H1 (cell line): ENCODE measurements around the gene TRIM56. TPM values are rescaled to one million over a fixed set of nuclear protein-coding genes. Genes with fewer than 3 reads are reported as not detected.

Experiments
- ASH2L ChIP-seq: fragments of 200-600, 300-600 bp; sonication (generic); IDR thresholded peaks from one replicate; pipeline ENCODE4 v1.7.1; 2017; ENCODE audit warnings: low read length
- BCL11A ChIP-seq, 2 experiments: IDR thresholded peaks; one replicate each; pipeline ENCODE4 v1.6.1; 2011; ENCODE audit warnings: low read depth in 2 of 2, low read length in 2 of 2, mild to moderate bottlenecking in 2 of 2
- BRCA1 ChIP-seq: IDR thresholded peaks from 2 replicates; pipeline ENCODE4 v1.6.1; 2012; ENCODE audit warnings: low read depth, low read length, improper control_type of control experiment
- HDAC6 ChIP-seq: IDR thresholded peaks from one replicate; pipeline ENCODE4 v1.7.1; 2012; ENCODE audit warnings: low read depth, mild to moderate bottlenecking, inconsistent platforms, low read length, moderate library complexity
- RAD21 ChIP-seq, 2 experiments: IDR thresholded peaks in 1 of 2; conservative IDR thresholded peaks in 1 of 2; 2 replicates each; pipeline ENCODE4 v1.6.1; 2011; ENCODE audit warnings: low read depth in 2 of 2, low read length in 2 of 2, improper control_type of control experiment in 1 of 2, inconsistent platforms in 1 of 2, mild to moderate bottlenecking in 1 of 2, moderate library complexity in 1 of 2
- RNF2 ChIP-seq: fragments of 200-900, 300-1000 bp; sonication (generic); IDR thresholded peaks from 2 replicates; pipeline ENCODE4 v1.7.1; 2016; ENCODE audit warnings: borderline replicate concordance, low read depth, mild to moderate bottlenecking, antibody characterized with exemption, low read length; ENCODE audit not compliant: poor library complexity, severe bottlenecking; ENCODE audit errors: missing control alignments
- SIRT6 ChIP-seq: IDR thresholded peaks from one replicate; pipeline ENCODE4 v1.7.1; 2012; ENCODE audit warnings: low read length, inconsistent platforms
- SP2 ChIP-seq: IDR thresholded peaks from 2 replicates; pipeline ENCODE4 v1.6.1; 2012; ENCODE audit warnings: mild to moderate bottlenecking, low read length, inconsistent platforms
- polyA plus RNA-seq, 7 experiments: library from polyadenylated mRNA; depleted of rRNA in 3 of 7; stranded (reverse) in 5 of 7; unstranded in 2 of 7; fragments of >200 nt in 5 of 7; fragments of 200-250 nt in 2 of 7; gene quantifications; 1 replicate in 5 of 7; 2 replicates in 1 of 7; 4 replicates in 1 of 7; pipeline versions ENCODE4 v1.2.1 to v1.2.3, GENCODE V29; 2011 to 2013; ENCODE audit warnings: missing spikeins in 2 of 7, mixed read lengths in 2 of 7
- total RNA-seq: library from RNA; stranded (reverse); fragmentation: NEBNext Ultra II Directional; extraction: Animal tissue kit (Norgen Biotek cat#: 25700); gene quantifications from 2 replicates; pipeline ENCODE4 v1.2.1, GENCODE V29; 2021
- TF ChIP-seq, protein P1 (sequence below), 3 experiments: IDR thresholded peaks; 1 replicate in 2 of 3; 2 replicates in 1 of 3; pipeline versions ENCODE4 v1.5.1 to v1.6.1; 2011; ENCODE audit warnings: low read length in 3 of 3, mild to moderate bottlenecking in 3 of 3, inconsistent platforms in 2 of 3, low read depth in 1 of 3, moderate library complexity in 1 of 3; ENCODE audit not compliant: insufficient read depth in 1 of 3; ENCODE audit errors: control extremely low read depth in 1 of 3

The TRIM56 gene
- total and polyA plus RNA-seq, 2 of the 8 experiments (the other 6 are each of a cell fraction or from before 2014, with no cell fraction given): 2.0 to 17.5 TPM

DNA sequence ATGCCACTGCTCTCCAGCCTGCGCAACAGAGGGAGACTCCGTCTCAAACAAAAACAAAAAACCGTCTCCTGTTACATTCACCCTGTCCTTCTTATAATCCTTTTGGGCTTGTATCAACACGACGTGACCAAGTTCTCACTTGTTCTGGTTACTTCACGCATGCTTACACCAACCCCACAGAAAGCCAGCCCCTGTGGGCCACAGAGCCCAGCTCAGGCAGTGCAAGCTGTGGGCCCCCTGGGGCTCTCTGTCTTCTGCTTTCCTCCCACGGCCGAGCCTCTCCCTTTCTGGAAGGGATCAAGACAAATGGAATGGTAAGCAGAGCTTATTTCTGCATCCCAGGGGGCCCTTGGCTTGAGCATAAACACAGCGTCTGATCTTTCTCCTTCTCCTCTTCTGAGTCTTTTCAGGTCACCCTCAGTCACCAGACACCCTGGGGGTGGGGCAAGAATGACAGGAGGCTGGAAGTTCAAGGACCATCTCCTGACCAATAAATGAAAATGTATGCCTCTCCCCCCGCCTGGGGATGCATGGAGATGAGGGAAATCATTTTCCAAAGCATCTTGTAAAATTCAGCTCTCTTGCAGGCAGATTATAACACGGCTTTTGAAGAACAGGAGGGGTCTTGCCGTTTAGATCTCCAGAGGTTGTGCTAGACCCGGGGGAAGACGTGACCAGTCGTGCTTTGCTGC is 19.0 kb upstream of the TRIM56 start (continued):
- TF ChIP-seq, protein P1, sequence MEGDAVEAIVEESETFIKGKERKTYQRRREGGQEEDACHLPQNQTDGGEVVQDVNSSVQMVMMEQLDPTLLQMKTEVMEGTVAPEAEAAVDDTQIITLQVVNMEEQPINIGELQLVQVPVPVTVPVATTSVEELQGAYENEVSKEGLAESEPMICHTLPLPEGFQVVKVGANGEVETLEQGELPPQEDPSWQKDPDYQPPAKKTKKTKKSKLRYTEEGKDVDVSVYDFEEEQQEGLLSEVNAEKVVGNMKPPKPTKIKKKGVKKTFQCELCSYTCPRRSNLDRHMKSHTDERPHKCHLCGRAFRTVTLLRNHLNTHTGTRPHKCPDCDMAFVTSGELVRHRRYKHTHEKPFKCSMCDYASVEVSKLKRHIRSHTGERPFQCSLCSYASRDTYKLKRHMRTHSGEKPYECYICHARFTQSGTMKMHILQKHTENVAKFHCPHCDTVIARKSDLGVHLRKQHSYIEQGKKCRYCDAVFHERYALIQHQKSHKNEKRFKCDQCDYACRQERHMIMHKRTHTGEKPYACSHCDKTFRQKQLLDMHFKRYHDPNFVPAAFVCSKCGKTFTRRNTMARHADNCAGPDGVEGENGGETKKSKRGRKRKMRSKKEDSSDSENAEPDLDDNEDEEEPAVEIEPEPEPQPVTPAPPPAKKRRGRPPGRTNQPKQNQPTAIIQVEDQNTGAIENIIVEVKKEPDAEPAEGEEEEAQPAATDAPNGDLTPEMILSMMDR (IDR thresholded peaks at IDR 0.05; ENCODE audit: control extremely low read depth in 1 of 3, insufficient read depth in 1 of 3, low read depth in 1 of 3, low read length in 3 of 3): no peak
- TF ChIP-seq RNF2: no peak
- no peak for TF ChIP-seq BRCA1
- no peak for TF ChIP-seq SIRT6
- TF ChIP-seq HDAC6: no peak
- TF ChIP-seq RAD21 (IDR thresholded peaks at IDR 0.05 in 1 of 2, conservative IDR thresholded peaks at IDR 0.05 in 1 of 2; ENCODE audit: low read depth in 2 of 2, low read length in 2 of 2): no peak
- no peak for TF ChIP-seq ASH2L
- no peak for TF ChIP-seq BCL11A (IDR thresholded peaks at IDR 0.05; ENCODE audit: low read depth in 2 of 2, low read length in 2 of 2)
- TF ChIP-seq SP2: no peak
